ENCODE data around the gene SMG5.

The SMG5 gene

DNA sequence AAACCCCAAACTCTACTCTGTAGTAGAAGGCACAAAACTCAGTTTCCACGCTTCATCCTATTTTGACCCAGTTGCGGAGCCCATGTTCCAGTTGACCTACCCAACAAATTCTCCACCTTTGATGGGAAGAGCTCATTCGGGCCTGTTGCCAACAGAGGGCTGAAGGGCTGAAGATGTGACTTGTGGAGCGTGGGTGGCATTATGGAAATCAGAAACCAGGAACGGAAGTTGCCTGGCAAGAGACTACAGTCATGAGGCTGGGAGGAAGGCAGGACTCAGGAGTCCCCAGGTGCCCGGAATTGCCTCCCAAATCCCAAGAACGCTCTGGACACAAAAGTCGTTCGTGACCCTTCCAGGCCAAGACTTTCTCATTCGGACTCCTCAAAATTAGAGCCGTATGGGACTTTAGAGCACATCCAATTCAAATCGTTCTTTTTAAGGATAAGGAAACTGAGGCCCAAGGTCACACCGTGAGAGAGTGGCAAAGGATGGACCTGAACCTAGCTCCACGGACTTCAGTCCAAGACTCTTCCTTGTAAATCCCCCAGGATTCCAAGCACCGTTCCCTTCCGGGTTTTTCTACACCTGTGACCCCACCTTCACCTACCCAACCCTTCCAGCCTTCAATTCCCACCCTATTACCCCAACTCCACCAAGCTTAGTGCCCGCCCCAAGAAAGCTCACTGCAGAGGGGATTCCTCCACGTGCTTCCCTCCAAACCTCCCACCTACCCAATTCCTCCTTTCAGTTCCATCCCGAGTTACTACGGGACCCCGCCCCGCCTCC, 739 bp downstream of the SMG5 start:
- no peak for DNase-seq (ENCODE audit: low spot score)

DNA sequence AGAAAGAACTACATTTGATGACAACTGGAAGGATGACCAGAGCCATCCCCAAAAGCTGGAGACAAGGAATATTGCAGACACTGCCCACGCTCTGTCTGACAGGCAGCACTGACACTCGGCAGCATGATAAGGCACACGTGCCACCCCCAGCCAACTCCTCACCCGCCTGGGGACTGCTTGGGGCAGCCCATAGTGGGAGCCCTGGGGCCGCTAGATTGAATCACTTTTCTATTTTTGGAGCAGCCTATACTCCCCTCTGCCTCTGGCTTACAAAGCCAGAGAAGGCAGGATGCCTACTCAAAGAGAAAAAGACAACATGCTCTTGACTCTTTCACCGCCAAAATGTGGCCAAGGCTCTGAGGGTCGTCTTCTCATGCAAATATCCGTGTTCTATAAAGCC, 1.3 kb downstream of the SMG5 start:
- peak; percentile 56 for DNase-seq (ENCODE audit: low spot score)

DNA sequence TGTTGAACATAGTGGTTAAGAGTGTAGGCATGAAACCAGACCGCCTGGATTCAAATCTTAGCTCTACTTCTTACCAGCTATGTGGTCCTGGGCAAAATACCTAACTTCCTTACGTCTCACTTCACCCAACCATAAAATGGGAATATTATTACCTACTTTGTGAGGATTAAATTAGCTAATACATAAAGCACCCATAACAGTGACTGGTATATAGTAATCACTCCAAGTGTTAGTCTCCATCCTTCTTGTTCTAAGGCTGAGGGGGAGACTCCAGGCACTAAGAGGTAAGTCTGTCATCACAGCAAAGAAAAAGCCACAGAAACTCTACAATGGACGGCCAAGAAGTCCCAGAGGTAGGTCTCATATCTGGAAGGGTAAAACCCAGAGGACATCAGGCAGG, 2.8 kb downstream of the SMG5 start:
- DNase-seq (ENCODE audit: low spot score) = no peak

DNA sequence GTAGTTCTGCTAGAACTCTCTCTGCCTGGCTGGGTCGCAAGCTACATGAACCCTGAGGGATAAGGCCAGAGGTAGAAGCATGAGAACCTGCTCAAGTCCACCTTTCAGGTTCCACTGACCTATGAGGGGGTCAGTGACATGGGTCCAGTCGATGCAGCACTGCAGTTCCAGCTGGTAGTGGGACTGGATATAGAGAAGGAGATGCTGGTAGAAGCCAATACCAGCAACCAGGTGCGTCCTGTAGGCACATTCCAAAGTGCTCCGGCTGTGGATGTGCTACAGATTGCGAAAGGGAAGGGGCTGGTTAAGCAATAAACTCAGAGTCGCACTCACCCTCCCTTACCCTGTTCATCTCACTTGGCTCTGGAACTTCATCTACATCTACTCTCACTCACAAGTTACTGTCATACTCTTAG, 5.7 kb downstream of the SMG5 start:
- peak; percentile 24 for DNase-seq (ENCODE audit: low spot score)

DNA sequence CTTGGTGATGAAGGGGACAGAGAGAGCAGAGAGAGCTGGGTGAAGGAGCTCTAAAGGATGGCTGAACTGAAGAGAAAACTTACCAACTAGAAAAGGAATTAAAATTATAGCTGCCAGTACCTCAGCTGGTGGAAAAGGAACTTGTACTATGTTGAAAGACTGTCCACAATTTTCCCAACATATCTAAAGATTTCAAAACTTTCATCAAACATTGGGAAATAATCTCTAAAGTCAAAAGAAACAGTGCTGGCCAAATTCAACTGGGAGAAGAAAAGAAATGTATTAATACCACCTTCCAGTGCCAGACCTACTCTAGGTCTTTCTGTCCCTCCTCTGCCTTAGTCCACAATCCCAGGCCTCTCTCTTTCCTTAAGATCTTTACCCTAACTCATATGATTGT, 6.1 kb downstream of the SMG5 start:
- DNase-seq (ENCODE audit: low spot score) = peak; percentile 20

DNA sequence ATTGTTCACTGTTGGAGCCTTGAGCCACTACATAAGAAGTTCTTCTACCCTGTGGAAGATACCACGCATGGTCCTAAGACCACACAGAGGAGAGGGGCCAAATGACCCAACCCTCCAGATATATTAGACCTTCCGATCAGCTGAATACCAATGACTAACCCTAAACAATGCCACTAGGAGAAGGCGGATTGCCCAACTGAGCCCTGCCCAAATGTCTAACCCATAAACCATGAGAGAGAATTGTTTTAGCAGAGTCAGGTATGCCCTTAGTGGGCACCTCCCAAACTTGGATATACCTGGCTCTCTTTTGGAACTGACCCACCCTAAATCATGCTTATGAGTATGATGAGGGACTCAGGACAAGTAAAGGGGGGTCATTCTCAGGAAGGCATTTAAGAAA, 12.3 kb downstream of the SMG5 start:
- DNase-seq (ENCODE audit: low spot score) = no peak

DNA sequence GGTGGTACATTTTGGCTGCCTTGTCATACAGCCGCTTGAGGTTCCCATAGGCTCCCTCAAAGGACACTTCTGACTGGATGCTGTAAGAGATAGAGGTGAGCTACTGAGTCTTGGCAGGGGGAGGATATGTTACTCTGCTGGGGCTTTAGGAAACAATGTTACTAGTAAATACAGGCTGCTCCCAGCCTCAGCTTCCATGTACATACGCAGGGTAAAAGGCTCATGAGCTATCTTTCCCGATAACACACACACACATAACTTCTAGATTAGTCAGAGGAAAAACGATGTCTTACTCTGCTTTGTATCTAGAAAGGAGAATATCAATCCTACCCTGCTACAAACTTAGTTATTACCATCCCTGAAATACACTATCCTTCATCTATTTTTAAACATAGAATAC, 14.3 kb downstream of the SMG5 start:
- no peak for DNase-seq (ENCODE audit: low spot score)

DNA sequence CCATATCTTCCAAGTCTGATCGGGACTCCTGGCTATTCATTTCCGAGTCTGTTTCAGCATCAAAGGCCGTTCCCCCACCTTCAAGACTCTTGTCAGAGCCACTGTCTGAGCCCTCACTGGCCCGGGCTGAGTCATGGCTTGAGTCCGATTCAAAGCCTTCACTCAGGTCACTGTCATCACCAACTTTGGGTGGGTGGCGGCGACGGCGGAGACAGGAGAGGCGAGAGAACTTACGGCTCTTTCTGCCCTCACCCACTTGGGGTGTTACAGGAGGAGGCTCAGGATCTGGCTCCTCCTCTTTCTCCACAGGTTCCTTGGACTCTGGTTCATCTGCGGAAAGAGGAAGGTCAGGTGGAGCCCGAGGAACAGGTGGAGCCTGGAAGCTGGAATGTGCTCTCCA, 16.6 kb downstream of the SMG5 start:
- DNase-seq (ENCODE audit: low spot score) = no peak

DNA sequence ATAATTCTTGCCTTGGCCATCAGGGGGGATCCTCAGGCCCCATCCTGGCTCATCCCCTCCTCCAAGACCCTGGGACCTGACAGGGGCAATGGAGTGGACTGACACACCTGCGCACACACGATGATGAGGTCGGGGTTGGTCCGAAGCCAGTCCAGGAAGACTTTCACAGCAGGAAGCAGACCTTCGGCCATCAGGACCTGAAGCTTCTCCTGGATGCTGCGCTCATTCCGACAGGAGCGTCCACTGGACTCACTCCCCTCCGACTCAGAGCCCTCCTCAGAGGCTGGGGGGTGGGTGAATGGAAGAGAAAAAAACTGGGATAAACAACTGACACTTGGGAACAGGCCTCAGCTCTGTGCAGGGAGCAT, 19.4 kb downstream of the SMG5 start:
- no peak for DNase-seq (ENCODE audit: low spot score)

DNA sequence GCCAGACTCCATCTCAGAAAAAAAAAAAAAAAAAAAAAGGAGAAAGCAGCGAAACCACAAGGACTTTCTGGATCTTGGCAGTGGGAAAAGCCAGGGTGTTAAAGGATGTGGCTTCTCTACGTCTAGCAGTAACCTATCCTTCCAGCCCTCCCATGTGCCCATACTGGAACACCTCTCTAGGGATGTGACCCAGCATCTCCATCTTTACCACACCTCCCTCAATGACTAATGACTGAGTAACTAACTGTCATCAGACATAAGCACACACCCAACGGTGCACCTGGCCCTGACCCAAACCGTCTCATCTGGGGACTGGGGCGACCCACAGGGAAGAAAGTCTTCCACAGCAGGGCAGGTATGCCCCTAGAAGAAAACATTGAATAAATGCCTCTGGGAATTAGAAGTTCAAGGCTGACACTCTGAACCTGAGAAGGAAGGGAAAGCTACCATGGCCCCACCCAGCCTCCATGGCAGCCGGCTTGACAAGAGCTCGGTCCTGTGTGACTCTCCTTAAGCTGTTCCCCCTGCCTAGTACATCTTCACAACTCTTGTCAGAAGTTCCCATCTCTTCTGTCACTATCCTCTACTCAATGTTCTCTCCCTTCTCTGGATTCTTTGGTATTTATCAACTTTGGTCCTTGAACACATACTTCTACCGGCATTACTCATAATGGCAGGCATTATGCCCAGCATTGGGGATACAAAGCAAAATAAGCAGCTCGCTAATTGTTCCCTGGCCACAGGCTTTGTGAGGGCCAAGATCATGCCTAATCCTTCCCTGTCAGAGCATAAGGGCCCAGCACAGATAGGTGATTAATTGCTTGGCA, 20.0 kb downstream of the SMG5 start:
- peak; percentile 91 for DNase-seq (ENCODE audit: low spot score)

DNA sequence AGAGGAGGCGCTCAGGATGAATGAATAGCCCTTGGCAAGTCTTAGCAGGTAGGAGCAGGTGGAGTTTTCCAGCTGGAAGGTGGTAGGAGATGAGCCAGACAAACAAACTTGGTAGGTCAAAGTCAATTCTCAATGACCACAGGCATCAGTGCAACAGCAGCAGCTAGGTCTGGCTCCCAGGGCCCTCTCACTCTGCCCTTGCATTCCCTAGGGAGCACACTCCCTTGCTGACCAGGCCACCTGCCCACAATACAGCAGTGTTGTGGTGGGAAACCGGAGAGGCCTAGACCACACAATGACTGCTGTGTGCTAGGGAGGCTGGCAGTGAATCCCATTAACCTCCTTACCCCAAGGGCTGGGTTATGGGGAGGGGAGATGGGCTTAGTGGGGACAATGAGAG, 21.7 kb downstream of the SMG5 start:
- DNase-seq (ENCODE audit: low spot score) = no peak

DNA sequence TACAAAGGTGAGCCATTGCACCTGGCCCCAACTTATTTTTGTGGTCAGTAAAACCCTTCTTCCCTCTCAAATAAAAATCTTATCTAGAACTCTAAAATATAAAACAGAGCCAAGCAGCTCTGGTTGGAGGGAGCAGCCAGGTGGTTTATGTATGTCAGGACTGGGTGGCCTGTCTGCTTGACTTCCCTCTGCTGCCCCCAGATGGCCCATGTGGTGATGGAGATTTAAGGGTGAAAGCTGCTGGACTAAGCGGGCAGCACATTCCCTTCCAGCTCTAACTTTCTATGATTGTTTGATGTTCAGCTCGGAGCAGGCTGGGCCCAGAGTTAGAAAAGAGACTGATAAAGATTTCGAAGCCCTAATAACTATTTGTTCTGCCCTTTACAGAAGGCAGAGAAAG, 22.8 kb downstream of the SMG5 start:
- no peak for DNase-seq (ENCODE audit: low spot score)

DNA sequence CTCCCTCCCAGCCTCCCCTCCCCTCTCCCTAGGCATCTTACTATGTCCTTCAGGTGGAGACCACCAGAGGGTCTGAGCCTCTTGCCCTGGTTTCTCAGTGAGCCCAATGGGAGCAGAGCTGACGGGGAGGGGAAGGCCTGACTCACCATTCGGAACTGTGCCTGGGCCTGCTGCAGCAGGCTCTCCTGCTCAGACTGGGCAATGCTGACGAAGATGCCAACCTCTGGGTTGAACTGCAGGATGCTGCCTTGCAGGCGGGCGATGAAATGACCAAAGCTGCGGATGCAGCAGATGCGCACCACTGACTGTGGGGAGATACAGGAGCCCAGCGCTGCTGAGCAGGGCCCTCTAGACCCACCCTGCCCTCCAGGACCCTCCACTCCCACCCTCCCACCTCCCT, 23.8 kb downstream of the SMG5 start:
- DNase-seq (ENCODE audit: low spot score) = no peak

DNA sequence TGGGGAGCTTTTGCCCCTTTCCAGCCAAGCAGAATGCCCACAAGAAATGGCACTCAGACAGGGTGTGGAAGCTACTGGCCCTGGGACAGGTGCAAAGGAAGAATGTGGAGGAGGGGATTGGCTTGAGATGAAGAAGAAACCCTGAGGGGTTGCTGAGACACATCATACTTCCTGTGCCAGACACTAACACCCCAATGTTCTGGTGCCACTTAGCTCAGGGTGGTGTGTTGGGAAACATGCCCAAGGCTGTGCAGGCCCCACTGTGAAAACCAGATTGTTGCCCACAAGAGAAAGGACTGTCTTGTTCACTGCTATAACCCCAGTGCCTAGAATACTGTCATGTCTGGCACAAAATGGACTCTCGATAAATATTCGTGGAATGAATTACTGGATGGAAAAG, 24.9 kb downstream of the SMG5 start:
- no peak for DNase-seq (ENCODE audit: low spot score)

DNA sequence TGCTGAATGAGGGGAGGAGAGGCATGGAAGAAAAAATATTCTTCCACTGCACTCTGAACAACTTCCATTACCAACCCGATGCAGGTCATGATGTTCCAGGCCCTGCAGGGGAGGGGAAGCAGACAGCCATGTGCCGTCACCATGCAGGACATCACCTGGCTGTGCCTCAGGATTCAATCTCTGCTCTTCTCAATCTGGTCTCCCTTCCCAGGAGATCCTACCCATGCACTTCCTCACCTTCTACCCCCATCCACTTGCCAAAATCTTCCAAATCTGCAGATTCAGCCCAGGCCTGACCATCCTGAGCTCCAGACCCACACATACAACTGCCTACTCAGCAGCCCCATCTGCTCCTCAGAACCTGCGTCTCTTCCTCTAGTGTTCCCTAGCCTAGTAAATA, 29.0 kb downstream of the SMG5 start:
- DNase-seq (ENCODE audit: low spot score) = no peak

DNA sequence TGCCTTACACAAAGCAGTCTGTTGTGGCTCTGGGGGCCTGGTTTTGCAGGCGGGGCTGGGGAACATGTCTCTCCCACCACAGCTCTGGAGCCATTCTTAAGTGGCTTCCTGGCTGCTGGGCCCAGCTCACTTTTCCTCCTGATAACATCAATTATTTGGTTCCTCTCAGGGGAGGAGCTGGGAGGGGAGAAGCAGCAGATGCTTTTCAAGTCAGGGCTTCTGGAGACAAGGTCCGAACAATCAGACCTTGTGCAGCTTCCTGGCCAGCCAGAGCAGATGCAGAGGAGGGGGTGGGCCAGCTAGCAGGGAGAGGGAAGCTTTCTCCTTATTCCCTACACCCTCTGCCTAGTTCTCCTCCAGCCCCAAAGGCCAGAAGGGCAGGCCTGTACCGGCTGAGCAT, 31.1 kb downstream of the SMG5 start:
- DNase-seq (ENCODE audit: low spot score) = no peak

DNA sequence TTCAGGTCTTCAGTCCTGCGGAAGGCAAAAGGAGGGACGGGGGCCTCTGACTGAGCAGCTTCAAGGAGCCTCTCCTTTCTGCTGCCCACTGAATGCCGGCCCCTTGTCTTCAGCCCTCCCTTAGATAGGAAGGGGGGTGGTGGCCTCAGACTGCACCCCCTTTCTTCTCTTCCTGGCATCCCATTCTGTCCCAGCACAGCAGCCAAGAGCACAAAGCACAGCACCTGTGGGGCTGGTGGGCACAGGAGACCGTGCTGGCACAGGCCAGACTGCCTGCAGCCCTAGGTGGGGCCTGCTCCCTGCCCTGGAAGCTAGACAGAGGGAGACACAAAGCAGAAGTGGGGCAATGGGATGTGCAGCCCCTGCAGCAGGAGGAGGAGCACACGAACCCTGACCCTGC, 33.0 kb downstream of the SMG5 start:
- no peak for DNase-seq (ENCODE audit: low spot score)

DNA sequence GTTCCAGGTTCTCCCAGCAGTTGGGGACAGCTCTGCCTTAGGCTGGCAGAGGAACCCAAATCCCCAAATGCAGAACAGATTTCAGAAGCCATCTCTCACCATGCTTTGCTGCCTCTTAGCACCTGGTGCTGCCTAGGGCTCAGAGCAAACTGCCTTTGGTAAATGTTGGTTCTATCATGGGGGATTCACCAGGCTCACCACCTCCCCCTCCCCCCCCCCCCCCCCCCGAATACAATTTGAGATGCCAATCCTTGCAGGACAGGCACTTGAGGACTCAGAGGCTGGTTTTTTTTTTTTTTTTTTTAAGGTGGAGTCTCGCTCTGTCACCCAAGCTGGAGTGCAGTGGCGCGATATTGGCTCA, 34.3 kb downstream of the SMG5 start:
- DNase-seq (ENCODE audit: low spot score) = no peak

DNA sequence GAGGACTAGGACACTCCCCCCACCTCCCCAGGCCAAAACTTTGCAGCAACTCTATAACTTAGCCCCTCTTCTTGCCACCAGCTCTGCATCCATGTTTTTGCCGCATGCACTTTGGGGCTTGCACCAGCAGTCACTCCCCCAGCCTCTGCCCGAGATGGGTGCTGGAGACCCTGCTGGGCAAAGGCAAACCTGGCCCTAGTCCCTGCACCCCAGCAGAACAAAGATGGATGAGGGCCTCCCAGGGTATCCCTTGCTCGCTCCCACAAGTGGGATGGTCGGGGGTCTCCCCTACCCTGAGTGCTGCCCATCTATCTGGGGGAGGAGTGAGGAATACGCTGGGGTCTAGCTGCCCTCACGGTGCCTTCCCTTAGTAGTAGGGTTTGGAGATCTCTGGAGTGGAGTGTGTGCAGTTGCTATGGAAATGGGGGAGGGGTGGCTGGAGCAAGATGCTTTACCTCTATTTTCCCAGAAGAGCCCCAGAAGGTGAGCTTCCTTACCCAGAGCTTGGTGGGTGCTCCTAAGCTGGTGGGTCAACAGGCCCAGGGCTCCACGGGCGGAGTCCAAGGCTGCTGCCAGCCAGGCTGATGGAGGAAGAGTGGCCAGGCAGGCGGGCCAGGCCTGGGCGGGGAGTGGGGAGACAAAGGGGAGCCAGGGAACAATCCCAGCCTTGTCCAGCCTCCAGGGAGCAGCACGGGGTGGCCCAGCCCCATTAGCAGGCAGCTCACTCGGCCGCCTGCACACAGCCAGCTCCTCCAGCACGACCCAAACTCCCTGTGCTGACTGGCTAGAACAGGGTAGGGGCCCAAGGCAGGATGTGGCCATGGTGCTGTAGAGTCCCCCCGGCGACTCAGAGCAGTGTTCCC, 34.9 kb downstream of the SMG5 start, which contains the start of gene PAQR6:
Gene PAQR6, minus strand, starts transcription at position 597 of the 863 bp plus-strand sequence. CDS start 1,325 bp downstream, outside the sequence.
- DNase-seq (ENCODE audit: low spot score) = peak; percentile 20

DNA sequence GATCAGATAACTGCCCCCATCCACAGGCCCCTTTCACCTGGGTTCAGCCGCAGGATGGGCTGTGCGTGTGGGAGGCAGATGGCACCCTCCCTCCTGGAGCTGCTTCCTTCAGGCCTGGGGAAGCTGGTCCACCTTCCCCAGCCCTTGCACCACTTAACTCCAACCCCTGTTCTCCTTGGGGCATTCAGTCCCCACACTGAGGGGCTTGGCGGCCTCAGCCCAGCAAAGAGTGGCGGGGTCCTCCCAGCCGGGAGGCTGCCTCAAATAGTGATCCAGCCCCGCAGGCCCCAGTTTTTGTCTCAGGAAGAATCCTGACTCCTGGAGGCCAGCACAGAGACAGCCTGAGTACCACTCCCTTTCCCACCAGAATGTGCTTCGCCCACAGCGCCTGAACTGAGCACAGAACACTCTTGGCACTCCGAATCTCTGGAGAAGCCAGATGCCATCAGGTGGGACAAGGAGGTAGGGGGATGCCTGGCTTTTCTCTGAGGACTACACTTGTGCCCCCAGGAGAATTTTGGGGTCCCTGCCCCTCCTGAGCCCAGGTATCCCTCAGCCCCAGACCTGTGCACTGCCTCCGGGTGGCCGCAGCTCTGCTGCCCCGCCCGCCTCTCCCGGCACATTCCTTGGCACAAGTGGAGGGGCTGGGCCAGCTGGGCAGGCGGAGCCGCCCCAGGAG, 35.7 kb downstream of the SMG5 start:
- DNase-seq (ENCODE audit: low spot score) = peak; percentile 62

DNA sequence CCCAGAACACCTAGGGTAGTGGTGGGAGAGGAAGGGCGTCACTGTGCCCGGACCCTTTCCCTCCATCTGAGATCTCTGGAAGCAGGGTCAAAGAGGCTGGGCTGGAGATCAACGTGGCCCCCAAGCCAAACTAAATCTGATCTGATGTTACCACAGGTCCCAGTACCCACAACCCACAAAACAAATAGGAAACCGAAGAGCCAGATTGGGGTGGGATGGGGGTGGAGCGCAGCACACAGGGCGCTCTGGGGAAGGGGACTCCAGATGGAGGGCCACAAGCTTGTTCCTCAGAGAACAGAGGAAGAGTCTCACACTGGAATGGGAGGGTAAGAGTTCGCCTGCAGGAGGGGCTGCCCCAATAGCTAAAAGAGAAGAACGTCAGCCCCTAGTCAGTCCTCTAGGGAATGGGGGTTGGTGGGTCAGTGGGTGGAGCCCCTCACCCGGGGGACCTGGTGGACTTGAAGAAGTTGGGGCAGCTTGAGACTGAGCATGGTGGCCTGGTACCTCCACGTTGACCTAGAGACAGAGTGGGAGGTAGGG, 36.3 kb downstream of the SMG5 start:
- DNase-seq (ENCODE audit: low spot score) = no peak

Data from AG20443 (cell line).